Spleen (tissue), 11 donors: Measurements from ENCODE around the gene UBE2K. TPM values are rescaled to one million over a fixed set of nuclear protein-coding genes. Genes with fewer than 3 reads are reported as not detected.
"Not testable (repeated sequence)": the region's sequence is repeated elsewhere in the genome, so short reads cannot be mapped to it uniquely, and the experiment has no call there.

ENCODE experiments used
- DNase-seq: peaks from one replicate; pipeline ENCODE4 v3.0.0-alpha.2; 2020
- H3K27ac ChIP-seq, 8 donors: fragments of 200-600 bp; sonication (generic) in 7 of 8; 1 replicate in 4 of 8; 2 replicates in 4 of 8; pipeline versions ENCODE4 v1.5.0 to v1.8.0; 2016 to 2021; ENCODE audit warnings: inconsistent platforms in 4 of 8, mild to moderate bottlenecking in 4 of 8, moderate library complexity in 1 of 8
- H3K27me3 ChIP-seq, 7 donors: fragments of 200-600 bp; sonication (generic) in 6 of 7; replicated peaks in 1 of 7; 1 replicate in 4 of 7; 2 replicates in 3 of 7; pipeline versions ENCODE4 v1.5.0 to v1.8.0; 2016 to 2021; ENCODE audit warnings: inconsistent platforms in 3 of 7, mild to moderate bottlenecking in 1 of 7
- H3K36me3 ChIP-seq, 6 donors: fragments of 200-600 bp; sonication (generic) in 5 of 6; 1 replicate in 4 of 6; 2 replicates in 2 of 6; pipeline versions ENCODE4 v1.5.0 to v1.8.0; 2016 to 2021; ENCODE audit warnings: inconsistent platforms in 2 of 6
- H3K4me1 ChIP-seq, 6 donors: fragments of 200-600 bp; sonication (generic) in 5 of 6; 1 replicate in 3 of 6; 2 replicates in 3 of 6; pipeline versions ENCODE4 v1.5.0 to v1.8.0; 2016 to 2021; ENCODE audit warnings: inconsistent platforms in 3 of 6
- H3K4me3 ChIP-seq, 8 donors: fragments of 200-600 bp; sonication (generic) in 7 of 8; 1 replicate in 4 of 8; 2 replicates in 4 of 8; pipeline versions ENCODE4 v1.5.0 to v1.8.0; 2016 to 2021; ENCODE audit warnings: inconsistent platforms in 4 of 8, mild to moderate bottlenecking in 4 of 8, moderate library complexity in 2 of 8
- H3K9me3 ChIP-seq, 8 donors: fragments of 200-600 bp; sonication (generic) in 7 of 8; 1 replicate in 4 of 8; 2 replicates in 4 of 8; pipeline versions ENCODE4 v1.5.0 to v1.8.0; 2016 to 2021; ENCODE audit warnings: inconsistent platforms in 4 of 8
- POLR2A ChIP-seq, 3 donors: fragments of 450-650 bp; IDR thresholded peaks; one replicate each; pipeline ENCODE4 v1.5.1; 2017; ENCODE audit warnings: antibody characterized with exemption in 3 of 3, mild to moderate bottlenecking in 1 of 3
- POLR2AphosphoS5 ChIP-seq, 3 donors: sonication (generic); formaldehyde crosslinking; IDR thresholded peaks; one replicate each; pipeline ENCODE4 v1.5.1; 2017; ENCODE audit warnings: antibody characterized with exemption in 3 of 3
- WGBS, 5 donors: extraction: QIAGEN DNeasy Blood & Tissue Kit in 3 of 5; methylation state at CpG; one replicate each; pipeline versions ENCODE4 v1.1.5 to v1.1.7; 2013 to 2018; 5-methylcytosine and 5-hydroxymethylcytosine counted together
- intact Hi-C: fragments of 100-400 bp; cut with DNase I; formaldehyde crosslinking; loops from one replicate; pipeline ENCODE4 v1.15.0; 2023; ENCODE audit warnings: low total_unique reads
- polyA plus RNA-seq, 3 donors: library from polyadenylated mRNA; stranded (reverse); fragments of 200-250 nt; gene quantifications; one replicate each; pipeline ENCODE4 v1.2.1, GENCODE V29; 2013
- total RNA-seq, 7 donors: library from RNA; depleted of rRNA in 3 of 7; stranded (reverse); fragments of >200 nt in 3 of 7; fragmentation: NEBNext Ultra II Directional in 4 of 7; extraction: Animal tissue kit (Norgen Biotek cat#: 25700) in 4 of 7; gene quantifications; one replicate each; pipeline versions ENCODE4 v1.1.0 to v1.2.1, GENCODE V29; 2016 to 2021
- TF ChIP-seq, protein P1 (sequence below), 11 experiments: fragments of 200-600 bp in 7 of 11; fragments of 450-650 bp in 4 of 11; sonication (generic) in 4 of 11; IDR thresholded peaks in 8 of 11; conservative IDR thresholded peaks in 3 of 11; 1 replicate in 7 of 11; 2 replicates in 4 of 11; pipeline versions ENCODE4 v1.4.0 to v1.8.0; 2016 to 2021; ENCODE audit warnings: antibody characterized with exemption in 11 of 11, inconsistent platforms in 4 of 11, mild to moderate bottlenecking in 1 of 11
- donor health status: healthy with polysubstance abuse.
- donor health status: DM: no; HTN: no; CAD: no; lungs with moderate emphysema.
- donor health status: DM: no; HTN: no; CAD: no.
- donor health status: Bipolar disorder and iron deficiency.
- donor health status: healthy.
- donor health status: DM: no; HTN: no; CAD: no.
- donor health status: DM: yes; HTN: yes; CAD: no.

UBE2K gene
- total and polyA plus RNA-seq, 10 donors, result 22.7 to 48.8 (median 27.1) TPM

- DNase-seq, result no peak
- peaks cover 9 to 98% (median 73%) of the 10 kb centered on the region in 6 donors for H3K4me1 ChIP-seq
- H3K27me3 ChIP-seq, result no peaks in the 10 kb centered on the region
- no peak for TF ChIP-seq POLR2AphosphoS5 (IDR thresholded peaks at IDR 0.05)
- TF ChIP-seq, protein P1, sequence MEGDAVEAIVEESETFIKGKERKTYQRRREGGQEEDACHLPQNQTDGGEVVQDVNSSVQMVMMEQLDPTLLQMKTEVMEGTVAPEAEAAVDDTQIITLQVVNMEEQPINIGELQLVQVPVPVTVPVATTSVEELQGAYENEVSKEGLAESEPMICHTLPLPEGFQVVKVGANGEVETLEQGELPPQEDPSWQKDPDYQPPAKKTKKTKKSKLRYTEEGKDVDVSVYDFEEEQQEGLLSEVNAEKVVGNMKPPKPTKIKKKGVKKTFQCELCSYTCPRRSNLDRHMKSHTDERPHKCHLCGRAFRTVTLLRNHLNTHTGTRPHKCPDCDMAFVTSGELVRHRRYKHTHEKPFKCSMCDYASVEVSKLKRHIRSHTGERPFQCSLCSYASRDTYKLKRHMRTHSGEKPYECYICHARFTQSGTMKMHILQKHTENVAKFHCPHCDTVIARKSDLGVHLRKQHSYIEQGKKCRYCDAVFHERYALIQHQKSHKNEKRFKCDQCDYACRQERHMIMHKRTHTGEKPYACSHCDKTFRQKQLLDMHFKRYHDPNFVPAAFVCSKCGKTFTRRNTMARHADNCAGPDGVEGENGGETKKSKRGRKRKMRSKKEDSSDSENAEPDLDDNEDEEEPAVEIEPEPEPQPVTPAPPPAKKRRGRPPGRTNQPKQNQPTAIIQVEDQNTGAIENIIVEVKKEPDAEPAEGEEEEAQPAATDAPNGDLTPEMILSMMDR (IDR thresholded peaks at IDR 0.05 in 8 of 11, conservative IDR thresholded peaks at IDR 0.05 in 3 of 11), result no peak
- no peak for TF ChIP-seq POLR2A (IDR thresholded peaks at IDR 0.05)
- H3K9me3 ChIP-seq, result no peaks in the 10 kb centered on the region
- peaks cover 0 to 28% (median 0%) of the 10 kb centered on the region in 6 donors for H3K36me3 ChIP-seq
- no peak overlapping the region for H3K4me3 ChIP-seq
- intact Hi-C loops, result no loop called here
- no peak overlapping the region for H3K27ac ChIP-seq
- 88 to 98% (median 92%) methylated on average over 11 of the region's 11 CpGs for WGBS, 5 donors
These were observed 18.4 kb downstream of the UBE2K start for GRCh38 chr4:39716356-39716755.

GRCh38 chr4:39717743-39718142 is 19.8 kb downstream of the UBE2K start:
- WGBS, 5 donors, result 35 to 69% (median 55%) methylated on average over 11 to 19 of the region's 19 CpGs
- H3K4me3 ChIP-seq, result not testable (repeated sequence)

GRCh38 chr4:39718366-39719323 is 20.7 kb downstream of the UBE2K start:
- Histone ChIP-seq H3K36me3 (peaks cover 0 to 39% (median 2%) of the 10 kb centered on the region in 6 donors), H3K9me3 (no peaks in the 10 kb centered on the region), H3K27me3 (no peaks in the 10 kb centered on the region), H3K4me1 (peaks cover 7 to 98% (median 59%) of the 10 kb centered on the region in 6 donors), H3K27ac (no peak overlapping the region), H3K4me3 (no peak overlapping the region)
- intact Hi-C loops, result no loop called here
- no peak for DNase-seq
- TF ChIP-seq POLR2AphosphoS5 (IDR thresholded peaks at IDR 0.05) (peak in 1 of 3 donors; percentile 49), POLR2A (IDR thresholded peaks at IDR 0.05) (no peak)
- TF ChIP-seq, protein P1 (IDR thresholded peaks at IDR 0.05 in 8 of 11, conservative IDR thresholded peaks at IDR 0.05 in 3 of 11), result no peak
- 88 to 93% (median 92%) methylated on average over 7 to 33 of the region's 33 CpGs for WGBS, 5 donors

More at GRCh38 chr4:39717743-39718142, 19.8 kb downstream of the UBE2K start:
- H3K9me3 ChIP-seq, intact Hi-C loops, H3K27me3 ChIP-seq, DNase-seq, H3K27ac ChIP-seq: not testable (repeated sequence)
- Histone ChIP-seq H3K36me3 (peaks cover 0 to 31% (median under 1%) of the 10 kb centered on the region in 6 donors), H3K4me1 (peaks cover 11 to 98% (median 68%) of the 10 kb centered on the region in 6 donors)

DNA sequence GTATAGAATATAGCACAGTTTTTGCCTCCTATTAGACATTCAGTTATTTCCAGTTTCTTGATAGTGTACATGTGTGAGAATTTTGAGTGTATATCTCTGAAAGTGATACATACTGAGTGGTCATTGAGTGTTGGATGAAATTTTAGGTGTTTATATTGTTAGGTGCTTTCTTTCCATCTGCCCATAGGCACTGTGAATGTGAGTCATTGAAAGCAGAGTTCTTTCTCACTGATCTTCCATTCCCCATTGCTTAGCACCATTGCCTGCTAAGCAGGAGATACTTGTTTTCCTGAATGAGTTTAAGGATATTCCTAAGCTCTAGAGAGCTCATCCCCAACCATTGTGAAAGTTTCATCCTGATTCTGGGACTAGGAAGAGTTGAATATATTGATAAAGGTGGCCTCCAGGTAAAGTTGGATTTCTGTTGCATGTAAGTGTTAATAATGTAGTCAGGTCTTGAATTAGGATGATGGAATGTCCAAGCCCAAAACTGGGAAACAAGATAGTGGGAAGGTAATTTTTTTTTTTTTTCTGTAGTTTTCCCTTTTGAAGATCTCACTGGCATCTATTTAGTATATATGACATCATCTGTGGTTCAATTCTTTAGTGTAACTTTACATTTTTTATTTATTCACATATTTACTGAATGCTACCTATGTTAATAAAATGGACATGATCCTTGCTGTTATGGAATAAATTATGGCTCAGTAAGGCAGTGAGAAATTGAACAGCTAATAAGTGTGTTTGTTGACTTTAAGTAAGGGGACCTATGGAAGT is 22.1 kb downstream of the UBE2K start:
- Histone ChIP-seq H3K27ac (no peak overlapping the region), H3K36me3 (peaks cover 0 to 39% (median 2%) of the 10 kb centered on the region in 6 donors), H3K27me3 (no peaks in the 10 kb centered on the region), H3K9me3 (no peaks in the 10 kb centered on the region), H3K4me3 (no peak overlapping the region), H3K4me1 (peaks cover 7 to 98% (median 50%) of the 10 kb centered on the region in 6 donors)
- DNase-seq, result no peak
- TF ChIP-seq, protein P1 (IDR thresholded peaks at IDR 0.05 in 8 of 11, conservative IDR thresholded peaks at IDR 0.05 in 3 of 11), result no peak
- TF ChIP-seq POLR2A (IDR thresholded peaks at IDR 0.05), result no peak
- TF ChIP-seq POLR2AphosphoS5 (IDR thresholded peaks at IDR 0.05), result no peak
- intact Hi-C loops, result no loop called here

DNA sequence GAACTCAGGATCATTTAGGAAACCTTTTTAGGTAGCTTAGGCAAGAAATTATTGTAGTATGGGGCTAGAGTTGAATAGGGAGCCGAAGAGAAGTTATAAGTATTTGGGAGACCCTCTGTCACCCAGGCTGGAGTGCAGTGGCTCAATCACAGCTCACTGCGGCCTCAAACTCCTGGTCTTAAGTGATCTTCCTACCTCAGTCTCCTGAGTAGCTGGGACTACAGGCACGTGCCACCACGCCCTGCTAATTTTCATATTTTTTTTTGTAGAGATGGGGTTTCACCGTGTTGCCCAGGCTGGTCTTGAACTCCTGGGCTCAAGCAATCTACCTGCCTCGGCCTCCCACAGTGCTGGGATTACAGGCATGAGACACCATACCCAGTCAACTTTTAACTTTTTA is 23.3 kb downstream of the UBE2K start:
- H3K9me3 ChIP-seq, DNase-seq, intact Hi-C loops, H3K4me3 ChIP-seq, H3K27ac ChIP-seq, H3K27me3 ChIP-seq: not testable (repeated sequence)
- H3K4me1 ChIP-seq, result peaks cover 10 to 99% (median 50%) of the 10 kb centered on the region in 6 donors
- whole genome bisulfite sequencing, 5 donors, result 83 to 90% (median 84%) methylated on average over 6 of the region's 6 CpGs
- H3K36me3 ChIP-seq, result peaks cover 0 to 45% (median 2%) of the 10 kb centered on the region in 6 donors
